ENCODE results near the gene MACC1.
"Not testable (repeated sequence)": the region's sequence is repeated elsewhere in the genome, so short reads cannot be mapped to it uniquely, and the experiment has no call there.

MACC1 gene

DNA sequence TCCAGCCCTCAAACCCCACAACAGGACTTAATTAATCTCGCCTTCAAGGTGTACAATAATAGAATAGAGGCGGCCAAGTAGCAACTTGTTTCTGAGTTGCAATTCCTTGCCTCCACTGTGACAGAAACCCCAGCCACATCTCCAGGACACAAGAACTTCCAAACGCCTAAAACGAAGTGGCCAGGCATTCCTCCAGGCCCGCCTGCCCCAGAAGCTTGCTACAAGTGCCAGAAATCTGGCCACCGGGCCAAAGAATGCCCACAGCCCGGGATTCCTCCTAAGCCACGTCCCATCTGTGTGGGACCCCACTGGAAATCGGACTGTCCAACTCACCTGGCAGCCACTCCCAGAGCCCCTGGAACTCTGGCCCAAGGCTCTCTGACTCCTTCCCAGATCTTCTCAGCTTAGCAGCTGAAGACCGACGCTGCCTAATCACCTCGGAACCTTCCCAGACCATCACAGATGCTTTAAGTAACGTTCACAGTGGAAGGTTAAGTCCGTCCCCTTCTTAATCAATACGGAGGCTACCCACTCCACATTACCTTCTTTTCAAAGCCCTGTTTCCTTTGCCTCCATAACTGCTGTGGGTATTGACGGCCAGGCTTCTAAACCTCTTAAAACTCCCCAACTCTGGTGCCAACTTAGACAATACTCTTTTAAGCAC lies 94.4 kb downstream of the MACC1 start:
- not testable (repeated sequence) for DNase-seq

DNA sequence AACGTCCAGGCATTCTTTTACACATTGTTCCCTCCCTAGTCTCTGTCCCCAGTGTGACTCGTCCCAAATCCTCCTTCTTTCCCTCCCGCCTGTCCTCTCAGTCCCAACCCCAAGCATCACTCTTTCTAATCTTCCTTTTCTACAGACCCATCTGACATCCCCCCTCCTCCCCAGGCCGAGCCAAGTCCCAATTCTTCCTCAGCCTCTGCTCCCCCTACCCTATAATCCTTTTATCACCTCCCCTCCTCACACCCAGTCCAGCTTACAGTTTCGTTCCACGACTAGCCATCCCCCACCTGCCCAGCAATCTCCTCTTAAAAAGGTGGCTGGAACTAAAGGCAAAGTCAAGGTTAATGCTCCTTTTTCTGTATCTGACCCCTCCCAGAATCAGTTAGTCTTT lies 95.1 kb downstream of the MACC1 start:
- no peak for DNase-seq

DNA sequence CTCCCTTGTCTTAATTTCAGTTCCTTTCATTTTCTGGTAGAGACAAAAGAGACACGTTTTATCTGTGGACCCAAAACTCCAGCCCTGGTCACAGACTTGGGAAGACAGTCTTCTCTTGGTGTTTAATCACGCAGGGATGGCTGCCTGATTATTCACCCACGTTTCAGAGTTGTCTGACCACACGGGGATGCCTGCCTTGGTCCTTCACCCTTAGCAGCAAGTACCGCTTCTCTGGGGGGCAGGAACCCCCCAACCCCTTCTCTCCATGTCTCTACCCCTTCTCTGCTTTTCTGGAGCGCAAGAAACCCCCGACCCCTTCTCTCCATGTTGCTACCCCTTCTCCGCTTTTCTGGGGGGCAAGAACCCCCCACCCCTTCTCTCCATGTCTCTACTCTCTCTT lies 95.8 kb downstream of the MACC1 start:
- DNase-seq: no peak

DNA sequence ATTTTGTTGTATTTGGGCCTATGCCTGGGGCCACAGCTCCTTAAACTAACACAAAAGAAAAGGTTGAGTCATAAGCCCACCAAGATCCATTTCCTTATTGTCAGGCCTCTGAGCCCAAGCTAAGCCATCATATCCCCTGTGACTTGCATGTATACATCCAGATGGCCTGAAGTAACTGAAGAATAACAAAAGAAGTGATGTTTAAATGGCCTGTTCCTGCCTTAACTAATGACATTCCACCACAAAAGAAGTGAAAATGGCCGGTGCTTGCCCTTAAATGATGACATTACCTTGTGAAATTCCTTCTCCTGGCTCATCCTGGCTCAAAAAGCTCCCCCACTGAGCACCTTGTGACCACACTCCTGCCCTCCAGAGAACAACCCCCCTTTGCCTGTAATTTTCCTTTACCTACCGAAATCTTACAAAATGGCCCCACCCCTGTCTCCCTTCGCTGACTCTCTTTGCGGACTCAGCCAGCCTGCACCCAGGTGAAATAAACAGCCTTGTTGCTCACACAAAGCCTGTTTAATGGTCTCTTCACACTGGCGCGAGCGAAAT lies 96.5 kb downstream of the MACC1 start:
- not testable (repeated sequence) for DNase-seq

DNA sequence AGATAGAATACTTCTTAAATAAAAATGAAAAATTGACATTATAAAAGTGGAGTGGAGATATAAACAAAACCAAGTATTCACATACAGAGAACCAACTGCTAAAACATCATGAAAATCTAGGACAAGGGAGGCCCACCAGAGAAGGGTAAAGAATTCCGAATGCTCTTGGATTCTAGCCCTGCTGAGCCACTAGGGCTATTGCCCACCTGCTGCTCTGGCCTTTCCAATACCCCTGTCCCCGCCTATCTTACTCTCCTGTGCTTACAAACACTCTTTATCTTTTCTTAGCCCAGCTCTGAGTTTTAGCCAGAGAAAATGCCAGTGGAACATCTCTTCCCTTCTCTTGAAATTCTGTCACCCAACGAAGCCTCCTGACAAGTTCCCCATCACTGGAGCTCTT lies 100.3 kb downstream of the MACC1 start:
- no peak for DNase-seq

DNA sequence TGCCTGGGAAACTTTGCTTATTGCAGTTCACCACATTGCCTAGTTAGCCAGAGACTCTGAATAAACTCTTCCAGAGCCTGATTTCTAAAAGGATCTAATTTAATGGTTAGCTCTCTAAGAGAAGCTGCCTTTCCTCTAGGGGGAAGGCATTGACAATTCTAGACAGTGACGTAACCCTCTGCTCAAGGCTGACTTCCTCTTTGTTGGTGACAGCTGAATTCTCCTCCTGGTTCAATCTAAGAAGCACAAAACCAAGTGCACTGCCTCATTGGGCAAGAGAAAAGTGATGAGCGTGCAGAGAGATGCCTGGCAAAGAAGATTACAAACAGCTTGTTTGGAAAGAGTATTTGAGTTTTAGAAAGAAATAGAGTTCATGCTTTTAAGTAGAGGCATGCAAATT lies 102.7 kb downstream of the MACC1 start:
- no peak for DNase-seq

DNA sequence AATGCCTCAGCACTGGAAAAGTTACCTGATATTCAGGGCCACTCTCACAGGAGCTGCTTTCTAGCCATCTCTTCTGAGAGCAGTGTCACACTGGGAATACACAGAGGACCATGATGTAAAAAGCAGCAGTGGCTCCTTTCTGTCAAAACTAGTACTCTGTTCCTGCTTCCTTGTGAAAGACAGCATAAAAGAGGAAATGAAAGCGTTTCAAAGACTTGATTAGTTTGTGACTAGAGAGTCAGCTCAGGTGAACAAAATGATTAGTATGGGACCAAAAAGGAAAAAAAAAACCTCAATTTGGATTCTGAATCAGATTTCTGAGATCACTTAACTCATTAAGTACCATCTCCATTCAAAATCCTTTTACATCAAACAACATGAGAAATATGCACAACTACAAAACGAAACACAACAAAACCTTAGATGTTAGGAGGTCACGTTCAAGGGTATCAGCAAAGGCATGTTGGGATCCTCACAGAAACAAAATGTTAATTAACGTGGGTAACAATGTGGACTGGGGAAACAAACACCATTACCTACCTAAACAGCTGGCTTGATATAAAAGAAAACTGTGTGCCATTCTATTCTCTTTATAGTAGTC lies 103.7 kb downstream of the MACC1 start:
- no peak for DNase-seq

DNA sequence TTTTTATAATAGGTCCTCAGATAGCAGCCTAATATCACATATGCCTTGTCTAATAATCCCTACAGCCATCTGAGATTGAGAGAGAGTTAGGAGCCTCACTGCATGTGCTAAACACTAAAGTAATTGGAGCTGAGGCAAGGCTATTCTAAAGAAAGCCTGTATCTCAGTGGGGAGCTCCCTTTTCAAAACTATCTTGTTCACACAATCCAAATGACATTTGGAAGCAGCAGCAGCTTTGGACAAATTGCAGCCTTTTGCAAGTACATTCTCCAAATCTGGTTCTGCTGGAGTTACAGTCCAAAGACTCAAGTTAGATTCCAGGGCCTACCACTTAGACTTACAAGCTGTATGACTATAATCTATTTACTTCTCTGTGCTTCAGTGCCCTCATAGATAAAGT lies 104.5 kb downstream of the MACC1 start:
- DNase-seq: no peak

DNA sequence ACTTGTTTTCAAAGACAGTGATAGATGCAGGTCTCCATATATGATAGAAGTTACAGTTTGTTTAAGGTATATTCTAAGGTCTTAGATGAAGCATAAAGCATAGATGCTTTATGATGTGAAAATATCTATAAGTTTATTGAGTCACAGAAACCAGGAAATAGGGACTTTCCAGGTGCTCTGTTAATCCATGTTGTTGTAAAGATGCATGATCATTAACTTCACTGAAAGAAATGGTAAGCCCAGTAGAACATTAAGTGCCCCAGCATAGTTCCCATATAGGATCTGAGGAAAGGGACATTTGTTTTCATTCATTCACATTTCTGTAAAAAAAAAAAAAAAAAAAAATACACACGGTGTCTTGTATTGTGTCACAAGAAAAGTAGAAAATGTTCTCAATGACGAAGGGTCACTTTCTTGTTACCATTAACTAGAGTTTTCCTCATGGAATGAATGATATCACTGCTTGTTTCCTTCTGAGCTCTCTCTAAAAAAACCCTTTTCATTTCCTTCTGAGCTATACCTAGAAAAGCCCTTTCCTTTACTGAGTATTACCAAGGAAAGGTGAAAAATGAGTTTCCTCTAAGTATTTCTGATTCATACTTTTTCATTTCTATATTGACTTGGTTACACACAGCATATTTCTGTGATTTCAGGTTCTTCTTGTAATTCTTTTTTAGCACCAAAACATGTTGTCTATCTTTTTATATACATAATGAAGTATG lies 105.2 kb downstream of the MACC1 start:
- DNase-seq: no peak

DNA sequence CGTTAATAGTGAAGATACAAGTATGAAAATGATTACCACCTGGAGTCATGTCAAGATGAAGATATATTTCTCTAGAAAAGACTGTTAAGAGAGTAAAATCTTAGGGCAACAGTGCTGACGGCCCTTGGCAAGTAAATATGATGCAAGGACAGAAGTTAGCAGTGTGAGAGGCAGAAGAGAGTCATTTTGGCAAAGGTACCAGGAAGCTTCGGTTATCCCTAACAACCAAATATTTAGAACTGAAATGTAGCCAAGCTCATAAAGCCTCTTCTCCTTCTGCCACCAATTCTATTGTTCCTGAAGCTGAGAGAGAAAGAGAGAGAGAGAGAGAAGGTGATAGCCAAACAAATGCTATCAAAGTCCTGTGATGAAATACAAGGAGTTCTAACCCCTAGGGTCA lies 109.6 kb downstream of the MACC1 start:
- no peak for DNase-seq

DNA sequence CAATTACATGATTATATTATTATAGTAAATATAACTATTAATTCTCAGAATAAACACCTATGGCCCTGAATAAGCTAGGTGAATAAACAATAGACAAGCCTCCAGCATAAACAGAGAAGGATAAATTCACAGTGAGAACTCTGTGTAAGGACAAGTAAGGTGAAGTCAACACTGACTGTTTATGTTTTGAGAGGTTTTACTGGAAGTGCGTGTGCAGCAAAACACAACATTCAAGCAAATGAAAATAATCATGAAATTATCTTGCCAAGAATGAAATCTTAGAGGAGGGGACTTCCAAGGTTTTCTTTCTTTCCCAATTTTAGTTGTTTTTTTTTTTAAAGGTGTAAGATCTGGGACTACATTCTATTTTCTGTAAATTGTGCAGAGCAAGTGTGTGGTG lies 112.5 kb downstream of the MACC1 start:
- DNase-seq: no peak

DNA sequence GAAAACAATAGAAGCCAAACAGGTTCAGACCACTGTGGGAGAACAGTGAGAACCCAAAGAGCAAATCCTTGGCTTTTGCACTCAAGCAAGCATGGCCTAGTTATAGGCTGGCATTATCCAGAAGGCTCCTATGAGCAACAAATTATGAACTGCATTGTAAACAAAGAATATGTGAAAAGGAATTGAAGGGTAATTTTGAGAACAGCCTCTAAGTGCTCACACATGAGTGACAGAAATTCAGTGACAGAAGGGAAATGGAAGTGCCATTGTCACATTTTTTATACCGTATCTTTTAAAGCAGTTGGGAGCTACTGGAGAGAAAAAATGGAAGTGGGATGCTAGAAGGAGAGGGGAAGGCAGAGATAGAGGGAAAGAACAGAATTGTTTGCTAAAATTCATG lies 114.2 kb downstream of the MACC1 start:
- no peak for DNase-seq

DNA sequence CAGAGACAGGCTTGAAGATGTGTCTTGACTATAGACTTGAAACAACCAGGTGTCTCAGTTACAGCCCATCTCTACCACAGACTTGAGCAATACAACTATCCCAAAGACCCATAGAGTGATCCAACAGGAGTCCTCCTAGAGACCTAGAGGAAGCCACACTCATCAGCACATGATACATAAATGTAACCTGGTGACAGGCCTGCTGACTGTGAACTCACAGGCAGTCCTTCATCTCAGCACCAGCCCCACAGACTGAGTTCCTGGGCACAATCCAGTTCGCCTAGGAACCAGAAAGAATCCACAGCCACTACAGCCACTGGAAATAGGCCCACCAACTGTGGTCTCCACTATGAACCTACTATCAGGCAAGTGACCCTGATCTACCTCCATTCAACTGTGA lies 121.3 kb downstream of the MACC1 start:
- DNase-seq: no peak

DNA sequence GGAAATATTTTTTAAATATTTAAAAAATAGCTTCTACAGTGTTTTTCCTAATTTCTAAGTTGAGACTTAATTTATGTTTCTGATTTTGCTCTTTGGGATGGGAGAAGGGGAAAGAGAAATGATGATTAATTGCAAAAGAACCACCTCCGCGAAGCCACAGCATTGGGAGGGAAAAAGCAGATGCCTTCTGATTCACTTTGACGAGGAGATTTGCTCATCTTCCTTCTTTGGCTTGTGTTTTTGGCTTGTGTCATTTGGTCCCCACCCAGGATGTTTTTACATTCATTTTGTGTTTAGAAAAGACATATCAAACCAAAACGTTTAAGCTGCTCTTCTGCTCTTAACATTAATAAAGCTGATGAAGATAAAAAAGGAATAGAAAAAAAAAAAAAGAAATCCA lies 121.7 kb downstream of the MACC1 start:
- DNase-seq: no peak

DNA sequence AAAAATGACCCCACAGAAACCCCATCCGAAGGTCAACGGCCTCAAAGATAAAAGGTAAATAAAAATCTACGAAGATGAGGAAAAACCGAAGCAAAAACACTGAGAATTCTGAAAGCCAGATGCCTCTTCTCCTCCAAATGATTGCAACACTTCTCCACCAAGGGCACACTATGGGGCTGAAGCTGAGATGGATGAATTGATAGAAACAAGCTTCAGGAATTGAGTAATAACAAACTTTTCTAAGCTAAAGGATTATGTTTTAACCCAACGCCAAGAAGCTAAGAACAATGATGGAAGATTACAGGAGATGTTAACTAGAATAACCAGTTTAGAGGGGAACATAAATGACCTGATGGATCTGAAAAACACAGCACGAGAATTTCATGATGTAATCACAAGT lies 127.8 kb downstream of the MACC1 start:
- DNase-seq: no peak

DNA sequence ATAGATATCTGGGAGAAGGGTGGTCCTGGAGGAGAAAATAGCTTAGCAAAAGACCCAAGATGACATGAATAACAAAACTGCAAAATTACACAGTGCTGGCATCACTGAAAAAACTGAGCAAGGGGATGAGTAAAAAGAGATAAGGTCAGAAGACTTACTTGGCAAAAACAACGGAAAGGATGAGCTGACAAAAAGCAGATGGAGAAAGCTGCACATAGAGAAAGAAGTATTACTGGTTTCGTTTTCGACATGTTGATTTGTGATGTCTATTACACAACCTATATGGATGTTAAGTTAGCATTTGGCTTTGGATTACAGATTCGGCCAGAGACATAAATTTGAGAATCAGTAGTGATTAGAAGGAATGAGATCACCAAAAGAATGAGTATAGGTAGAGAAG lies 132.1 kb downstream of the MACC1 start:
- no peak for DNase-seq
